ENCODE results near the gene KLHL30.

Gene KLHL30

DNA sequence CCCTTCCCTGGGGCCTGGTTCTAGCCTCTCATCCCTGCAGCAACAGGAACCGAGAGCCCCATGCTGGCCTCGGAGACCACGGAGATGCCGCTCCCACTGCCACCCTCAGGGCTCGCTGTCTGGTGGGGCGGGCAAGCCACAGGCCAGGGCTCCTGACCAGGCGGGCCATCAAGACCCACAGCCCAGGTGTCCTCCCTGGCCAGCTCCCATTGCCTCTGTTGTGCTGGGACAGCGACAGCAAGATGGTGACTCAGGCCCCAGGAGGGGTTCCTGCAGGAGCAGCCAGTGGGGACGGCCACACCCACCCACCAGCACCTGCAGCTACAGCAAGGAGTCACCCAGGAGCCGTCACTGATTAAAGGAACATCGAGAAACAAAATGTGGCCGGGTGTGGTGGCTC is 7.4 kb downstream of the KLHL30 start:
- no peaks in the 10 kb centered on the region for H3K27me3 Mint-ChIP-seq (ENCODE audit: low read depth, poor library complexity)
- no peaks in the 10 kb centered on the region for H3K36me3 Mint-ChIP-seq (ENCODE audit: low read depth)
- no peak overlapping the region for H3K27ac Mint-ChIP-seq
- peaks cover 23% of the 10 kb centered on the region for H3K4me1 Mint-ChIP-seq
- TF ChIP-seq, protein P1, sequence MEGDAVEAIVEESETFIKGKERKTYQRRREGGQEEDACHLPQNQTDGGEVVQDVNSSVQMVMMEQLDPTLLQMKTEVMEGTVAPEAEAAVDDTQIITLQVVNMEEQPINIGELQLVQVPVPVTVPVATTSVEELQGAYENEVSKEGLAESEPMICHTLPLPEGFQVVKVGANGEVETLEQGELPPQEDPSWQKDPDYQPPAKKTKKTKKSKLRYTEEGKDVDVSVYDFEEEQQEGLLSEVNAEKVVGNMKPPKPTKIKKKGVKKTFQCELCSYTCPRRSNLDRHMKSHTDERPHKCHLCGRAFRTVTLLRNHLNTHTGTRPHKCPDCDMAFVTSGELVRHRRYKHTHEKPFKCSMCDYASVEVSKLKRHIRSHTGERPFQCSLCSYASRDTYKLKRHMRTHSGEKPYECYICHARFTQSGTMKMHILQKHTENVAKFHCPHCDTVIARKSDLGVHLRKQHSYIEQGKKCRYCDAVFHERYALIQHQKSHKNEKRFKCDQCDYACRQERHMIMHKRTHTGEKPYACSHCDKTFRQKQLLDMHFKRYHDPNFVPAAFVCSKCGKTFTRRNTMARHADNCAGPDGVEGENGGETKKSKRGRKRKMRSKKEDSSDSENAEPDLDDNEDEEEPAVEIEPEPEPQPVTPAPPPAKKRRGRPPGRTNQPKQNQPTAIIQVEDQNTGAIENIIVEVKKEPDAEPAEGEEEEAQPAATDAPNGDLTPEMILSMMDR (IDR thresholded peaks at IDR 0.05): no peak
- no peaks in the 10 kb centered on the region for H3K9me3 Mint-ChIP-seq
- no peak for DNase-seq
- no peak overlapping the region for H3K4me3 Mint-ChIP-seq

DNA sequence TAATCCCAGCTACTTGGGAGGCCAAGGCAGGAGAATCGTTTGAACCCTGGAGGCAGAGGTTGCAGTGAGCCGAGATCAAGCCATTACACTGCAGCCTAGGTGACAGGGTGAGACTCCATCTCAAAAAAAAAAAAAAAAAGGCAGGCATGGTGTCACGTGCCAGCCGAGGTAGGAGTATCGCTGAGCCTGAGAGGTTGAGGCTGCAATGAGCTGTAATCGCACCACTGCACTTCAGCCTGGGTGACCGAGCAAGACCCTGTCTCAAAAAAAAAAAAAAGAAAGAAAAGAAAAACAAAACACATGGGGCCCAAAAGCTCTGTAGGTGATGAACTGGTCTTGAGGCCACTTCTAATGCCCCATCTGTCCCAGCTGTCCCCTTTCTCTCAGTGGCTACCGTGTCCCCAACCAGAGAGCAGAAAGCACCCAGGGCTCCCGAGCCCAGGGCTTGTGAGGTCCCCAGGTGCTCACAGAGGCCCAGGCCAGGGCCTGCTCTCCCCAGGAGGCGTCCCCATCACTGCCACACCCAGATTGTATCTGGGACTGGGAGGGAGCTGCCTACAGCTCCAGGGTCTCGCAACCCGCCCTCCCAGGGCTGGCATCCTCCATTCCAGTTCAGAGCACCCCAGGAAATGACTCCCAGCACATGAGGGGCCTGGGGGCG is 8.5 kb downstream of the KLHL30 start:
- Mint-ChIP-seq H3K4me3 (peak overlapping the region; percentile 47), H3K9me3 (no peaks in the 10 kb centered on the region), H3K4me1 (peaks cover 17% of the 10 kb centered on the region), H3K27me3 (ENCODE audit: low read depth, poor library complexity) (no peaks in the 10 kb centered on the region), H3K36me3 (ENCODE audit: low read depth) (no peaks in the 10 kb centered on the region), H3K27ac (peak overlapping the region; percentile 59)
- TF ChIP-seq, protein P1 (IDR thresholded peaks at IDR 0.05): no peak
- no peak for DNase-seq

DNA sequence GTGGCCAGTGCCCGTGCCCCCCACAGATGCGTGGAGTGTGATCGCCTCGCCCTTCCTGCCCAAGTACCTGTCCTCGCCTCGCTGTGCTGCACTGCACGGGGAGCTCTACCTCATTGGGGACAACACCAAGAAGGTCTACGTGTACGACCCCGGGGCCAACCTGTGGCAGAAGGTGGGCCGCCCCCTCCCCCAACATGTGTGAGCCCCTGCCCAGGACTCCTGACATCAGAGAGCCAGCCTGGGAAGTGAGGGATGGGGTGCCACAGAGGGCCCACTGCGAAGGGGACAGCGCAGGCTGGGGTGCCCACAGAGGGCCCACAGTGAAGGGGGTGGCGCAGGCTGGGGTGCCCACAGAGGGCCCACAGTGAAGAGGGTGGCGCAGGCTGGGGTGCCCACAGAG is 10.5 kb downstream of the KLHL30 start:
- H3K4me1 Mint-ChIP-seq: peaks cover 10% of the 10 kb centered on the region
- no peak overlapping the region for H3K27ac Mint-ChIP-seq
- H3K36me3 Mint-ChIP-seq (ENCODE audit: low read depth): no peaks in the 10 kb centered on the region

DNA sequence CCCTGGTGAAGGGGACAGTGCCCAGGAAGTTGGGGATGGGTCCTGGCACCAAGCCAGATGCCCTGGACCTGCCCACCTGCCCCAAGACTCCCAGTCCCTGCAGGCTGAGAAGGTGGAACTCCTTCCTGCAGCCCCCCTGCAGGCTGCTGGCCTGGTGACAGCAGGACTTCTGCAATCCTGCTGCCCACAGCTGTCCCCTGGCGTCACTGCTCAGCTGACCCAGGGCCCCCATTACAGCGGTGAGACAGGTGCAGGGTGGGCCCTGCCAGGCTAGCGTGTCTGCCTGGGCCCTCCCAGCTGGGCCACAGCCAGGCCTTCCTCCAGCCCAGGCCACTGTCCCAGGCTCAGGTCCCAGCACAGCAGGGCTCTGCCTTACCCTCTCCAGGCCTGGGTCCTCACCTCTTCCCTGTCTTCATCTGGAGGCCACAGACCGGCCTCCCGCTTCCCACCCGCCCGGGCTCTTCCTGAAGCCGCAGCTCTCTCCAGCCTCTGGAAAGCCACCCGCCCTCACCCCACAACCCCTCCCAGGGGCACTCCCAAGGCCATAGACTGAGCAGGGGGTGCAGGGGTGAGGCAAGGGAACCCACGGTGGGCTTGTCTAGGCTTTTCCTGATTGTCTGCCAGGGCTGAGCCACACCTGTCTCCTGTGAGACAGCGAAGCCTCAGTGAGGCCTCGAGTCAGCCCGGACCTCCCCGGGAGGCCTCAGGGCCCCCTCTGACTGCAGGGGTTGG is 11.5 kb downstream of the KLHL30 start:
- no peak for DNase-seq
- TF ChIP-seq, protein P1 (IDR thresholded peaks at IDR 0.05): no peak
- Mint-ChIP-seq H3K4me1 (peaks cover 18% of the 10 kb centered on the region), H3K9me3 (peaks cover 9% of the 10 kb centered on the region), H3K4me3 (no peak overlapping the region), H3K27ac (no peak overlapping the region), H3K36me3 (ENCODE audit: low read depth) (no peaks in the 10 kb centered on the region), H3K27me3 (ENCODE audit: low read depth, poor library complexity) (no peaks in the 10 kb centered on the region)

More for the DNA sequence above, 10.5 kb downstream of the KLHL30 start:
- Mint-ChIP-seq H3K27me3 (ENCODE audit: low read depth, poor library complexity) (no peaks in the 10 kb centered on the region), H3K9me3 (peaks cover 1% of the 10 kb centered on the region), H3K4me3 (no peak overlapping the region)
- TF ChIP-seq, protein P1 (IDR thresholded peaks at IDR 0.05): no peak
- no peak for DNase-seq

DNA sequence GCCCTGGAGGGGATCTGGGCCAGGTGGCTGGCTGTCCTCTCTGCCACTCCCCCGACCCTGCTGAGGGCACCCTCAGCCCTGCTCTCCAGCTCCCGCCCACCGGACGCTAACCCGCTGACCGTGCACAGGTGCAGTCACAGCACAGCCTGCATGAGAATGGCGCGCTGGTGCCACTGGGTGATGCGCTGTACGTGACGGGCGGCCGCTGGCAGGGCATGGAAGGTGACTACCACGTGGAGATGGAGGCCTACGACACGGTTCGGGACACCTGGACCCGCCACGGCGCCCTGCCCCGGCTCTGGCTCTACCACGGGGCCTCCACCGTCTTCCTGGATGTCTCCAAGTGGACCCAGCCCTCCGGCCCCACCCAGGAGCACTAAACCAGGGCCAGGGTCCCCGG is 12.2 kb downstream of the KLHL30 start:
- Mint-ChIP-seq H3K27ac (no peak overlapping the region), H3K9me3 (peaks cover 9% of the 10 kb centered on the region), H3K27me3 (ENCODE audit: low read depth, poor library complexity) (no peaks in the 10 kb centered on the region), H3K36me3 (ENCODE audit: low read depth) (no peaks in the 10 kb centered on the region), H3K4me1 (peaks cover 25% of the 10 kb centered on the region), H3K4me3 (no peak overlapping the region)
- TF ChIP-seq, protein P1 (IDR thresholded peaks at IDR 0.05): no peak
- DNase-seq: no peak
